H1 (cell line): ENCODE results near the gene RTTN. TPM values are rescaled to one million over a fixed set of nuclear protein-coding genes. Genes with fewer than 3 reads are reported as not detected.

ENCODE experiments used
- CTCF ChIA-PET: fragments of 300-600 bp; sonication (Branson Sonifier 250); formaldehyde crosslinking; loops from one replicate; lab custom pipeline; 2021; ENCODE audit not compliant: partially characterized antibody; lab: Charles Lee
- POLR2A ChIA-PET: fragments of 300-600 bp; sonication (Branson Sonifier 250); formaldehyde crosslinking; loops from one replicate; lab custom pipeline; 2021; ENCODE audit warnings: inconsistent platforms; ENCODE audit not compliant: partially characterized antibody; lab: Charles Lee
- DNase-seq, 2 experiments: peaks; one replicate each; pipeline versions ENCODE4 v3.0.0 to v3.0.0-alpha.2; 2010 to 2022; ENCODE audit warnings: low spot score in 2 of 2, low read depth in 1 of 2, mixed read lengths in 1 of 2
- FAIRE-seq: peaks from 2 replicates; lab custom pipeline; 2011; peaks lifted over from hg19 to GRCh38; lab: Jason Lieb, UNC
- H2AFZ ChIP-seq: 2 replicates; pipeline ENCODE4 v1.8.1; 2012; ENCODE audit warnings: low read length, inconsistent platforms
- H2AK5ac ChIP-seq: 2 replicates; pipeline ENCODE4 v1.6.1; 2013; ENCODE audit warnings: low read depth, low read length
- H2BK120ac ChIP-seq: replicated peaks from 2 replicates; pipeline ENCODE3; 2013; ENCODE audit warnings: low read depth, low read length, inconsistent platforms
- H2BK12ac ChIP-seq: 2 replicates; pipeline ENCODE4 v1.6.1; 2013; ENCODE audit warnings: low read depth, low read length
- H2BK15ac ChIP-seq: 2 replicates; pipeline ENCODE4 v1.6.1; 2013; ENCODE audit warnings: low read length
- H2BK20ac ChIP-seq: 2 replicates; pipeline ENCODE4 v1.6.1; 2013; ENCODE audit warnings: low read length
- H2BK5ac ChIP-seq: 2 replicates; pipeline ENCODE4 v1.6.1; 2013; ENCODE audit warnings: low read depth, low read length
- H3K14ac ChIP-seq: 2 replicates; pipeline ENCODE4 v1.6.1; 2013; ENCODE audit warnings: inconsistent platforms; ENCODE audit not compliant: insufficient read length
- H3K18ac ChIP-seq: 2 replicates; pipeline ENCODE4 v1.6.1; 2013; ENCODE audit warnings: low read length; ENCODE audit errors: extremely low read depth
- H3K23ac ChIP-seq: 2 replicates; pipeline ENCODE4 v1.6.1; 2013; ENCODE audit warnings: inconsistent platforms; ENCODE audit not compliant: insufficient read length
- H3K23me2 ChIP-seq: 2 replicates; pipeline ENCODE4 v1.6.1; 2013; ENCODE audit warnings: low read depth, low read length
- H3K27ac ChIP-seq: 2 replicates; pipeline ENCODE4 v1.6.1; 2011; ENCODE audit warnings: low read depth, low read length, inconsistent platforms
- H3K27me3 ChIP-seq, 4 experiments: replicated peaks in 1 of 4; 1 replicate in 1 of 4; 2 replicates in 3 of 4; pipeline versions ENCODE4 v1.6.1 to v1.8.1; 2011 to 2013; ENCODE audit warnings: low read length in 3 of 4, mild to moderate bottlenecking in 3 of 4, inconsistent platforms in 2 of 4, mixed read lengths in 2 of 4, moderate library complexity in 1 of 4; ENCODE audit not compliant: control insufficient read depth in 3 of 4, insufficient read depth in 3 of 4; ENCODE audit errors: extremely low read depth in 1 of 4
- H3K36me3 ChIP-seq, 4 experiments: 2 replicates each; pipeline versions ENCODE4 v1.6.1 to v1.8.1; 2011 to 2013; ENCODE audit warnings: mild to moderate bottlenecking in 4 of 4, low read length in 3 of 4, moderate library complexity in 2 of 4, control low read depth in 1 of 4, inconsistent platforms in 1 of 4; ENCODE audit not compliant: insufficient read depth in 4 of 4, control insufficient read depth in 2 of 4
- H3K4ac ChIP-seq: replicated peaks from 2 replicates; pipeline ENCODE3; 2013; ENCODE audit warnings: low read length, low read depth, mixed read lengths, inconsistent platforms; ENCODE audit not compliant: insufficient read length
- H3K4me1 ChIP-seq, 4 experiments: replicated peaks in 1 of 4; 1 replicate in 1 of 4; 2 replicates in 3 of 4; pipeline versions ENCODE4 v1.6.1 to v1.8.1; 2011 to 2013; ENCODE audit warnings: low read length in 3 of 4, inconsistent platforms in 2 of 4, mixed read lengths in 1 of 4; ENCODE audit not compliant: insufficient read depth in 4 of 4, control insufficient read depth in 3 of 4
- H3K4me2 ChIP-seq, 2 experiments: 2 replicates each; pipeline versions ENCODE4 v1.6.1 to v1.8.1; 2011 to 2013; ENCODE audit warnings: low read depth in 2 of 2, low read length in 2 of 2, control low read depth in 1 of 2, inconsistent platforms in 1 of 2, mild to moderate bottlenecking in 1 of 2; ENCODE audit not compliant: insufficient read depth in 1 of 2
- H3K4me3 ChIP-seq, 4 experiments: fragments of 200-600, 300-600 bp in 1 of 4; sonication (generic), shearing (Covaris generic), sonication (Bioruptor Twin) in 1 of 4; 2 replicates each; pipeline versions ENCODE4 v1.5.1 to v1.8.1; 2011 to 2016; ENCODE audit warnings: low read length in 4 of 4, low read depth in 3 of 4, control low read depth in 2 of 4, inconsistent platforms in 2 of 4, mild to moderate bottlenecking in 2 of 4, mixed read lengths in 1 of 4, moderate library complexity in 1 of 4; ENCODE audit not compliant: insufficient read depth in 2 of 4; ENCODE audit errors: extremely low read depth in 1 of 4
- H3K56ac ChIP-seq: replicated peaks from 2 replicates; pipeline ENCODE3; 2013; ENCODE audit warnings: low read depth, mild to moderate bottlenecking, mixed read lengths, low read length, inconsistent platforms; ENCODE audit not compliant: insufficient read length
- H3K79me1 ChIP-seq: 2 replicates; pipeline ENCODE4 v1.6.1; 2013; ENCODE audit warnings: low read depth, low read length, control low read depth
- H3K79me2 ChIP-seq, 2 experiments: 2 replicates each; pipeline versions ENCODE4 v1.6.1 to v1.8.1; 2012 to 2013; ENCODE audit warnings: low read length in 2 of 2, mild to moderate bottlenecking in 2 of 2, inconsistent platforms in 1 of 2; ENCODE audit not compliant: insufficient read depth in 2 of 2, control insufficient read depth in 1 of 2
- H3K9ac ChIP-seq, 4 experiments: replicated peaks in 1 of 4; 1 replicate in 1 of 4; 2 replicates in 3 of 4; pipeline versions ENCODE4 v1.6.1 to v1.8.1; 2011 to 2013; ENCODE audit warnings: low read depth in 3 of 4, low read length in 3 of 4, control low read depth in 2 of 4, mild to moderate bottlenecking in 2 of 4, moderate library complexity in 2 of 4, inconsistent platforms in 1 of 4; ENCODE audit errors: extremely low read depth in 1 of 4
- H3K9me3 ChIP-seq, 2 experiments: 2 replicates each; pipeline versions ENCODE4 v1.6.1 to v1.8.1; 2012 to 2013; ENCODE audit warnings: mild to moderate bottlenecking in 2 of 2, moderate library complexity in 2 of 2, control low read depth in 1 of 2, inconsistent platforms in 1 of 2, low read depth in 1 of 2, low read length in 1 of 2, mixed read lengths in 1 of 2; ENCODE audit not compliant: insufficient read depth in 2 of 2
- H4K20me1 ChIP-seq, 2 experiments: replicated peaks in 1 of 2; 2 replicates each; pipeline versions ENCODE3 to v1.8.1; 2011 to 2013; ENCODE audit warnings: inconsistent platforms in 2 of 2, low read length in 2 of 2, mild to moderate bottlenecking in 1 of 2; ENCODE audit not compliant: insufficient read depth in 2 of 2, control insufficient read depth in 1 of 2
- H4K5ac ChIP-seq: 2 replicates; pipeline ENCODE4 v1.6.1; 2013; ENCODE audit warnings: low read length, low read depth, mixed read lengths, inconsistent platforms; ENCODE audit not compliant: insufficient read length
- H4K8ac ChIP-seq: 2 replicates; pipeline ENCODE4 v1.8.0; 2013; ENCODE audit warnings: mild to moderate bottlenecking, moderate library complexity, low read length, inconsistent platforms; ENCODE audit not compliant: insufficient read depth; ENCODE audit errors: extremely low read depth
- H4K91ac ChIP-seq: replicated peaks from 2 replicates; pipeline ENCODE3; 2013; ENCODE audit warnings: low read length, mixed read lengths, inconsistent platforms; ENCODE audit not compliant: insufficient read length
- CBX5 ChIP-seq: fragments of 300-800, 300-1000 bp; sonication (generic); IDR thresholded peaks from 2 replicates; pipeline ENCODE4 v1.7.1; 2016; ENCODE audit warnings: antibody characterized with exemption, low read length, low read depth
- EZH2 ChIP-seq: fragments of 200-600 bp; sonication (generic); IDR thresholded peaks from 2 replicates; pipeline ENCODE4 v1.7.1; 2012; ENCODE audit warnings: low read depth, mild to moderate bottlenecking, moderate library complexity, low read length, inconsistent platforms; ENCODE audit not compliant: severe bottlenecking
- FOSL1 ChIP-seq: IDR thresholded peaks from 2 replicates; pipeline ENCODE4 v1.6.1; 2011; ENCODE audit warnings: mild to moderate bottlenecking, low read depth, low read length, moderate library complexity; ENCODE audit not compliant: insufficient read depth
- KDM1A ChIP-seq: fragments of 200-600, 300-600 bp; sonication (generic); IDR thresholded peaks from 2 replicates; pipeline ENCODE4 v1.7.1; 2016; ENCODE audit warnings: mild to moderate bottlenecking, low read length, borderline replicate concordance
- KDM4A ChIP-seq: IDR thresholded peaks from one replicate; pipeline ENCODE4 v1.7.1; 2012; ENCODE audit warnings: low read depth, mild to moderate bottlenecking, moderate library complexity, low read length, inconsistent platforms; ENCODE audit not compliant: severe bottlenecking
- NRF1 ChIP-seq: IDR thresholded peaks from 2 replicates; pipeline ENCODE4 v1.6.1; 2011; ENCODE audit warnings: mild to moderate bottlenecking, low read depth, low read length, improper control_type of control experiment
- RAD21 ChIP-seq, 2 experiments: IDR thresholded peaks in 1 of 2; conservative IDR thresholded peaks in 1 of 2; 2 replicates each; pipeline ENCODE4 v1.6.1; 2011; ENCODE audit warnings: low read depth in 2 of 2, low read length in 2 of 2, improper control_type of control experiment in 1 of 2, inconsistent platforms in 1 of 2, mild to moderate bottlenecking in 1 of 2, moderate library complexity in 1 of 2
- WGBS, 2 experiments: shearing (Covaris generic) in 1 of 2; methylation state at CpG; one replicate each; pipeline versions ENCODE4 v1.1.6 to v1.1.7; 2013 to 2015; ENCODE audit warnings: low lambda C conversion rate in 2 of 2, mixed read lengths in 2 of 2, inconsistent platforms in 1 of 2, low coverage in 1 of 2, missing lambda C conversion rate in 1 of 2; ENCODE audit not compliant: insufficient replicate concordance in 2 of 2, insufficient coverage in 1 of 2, insufficient read length in 1 of 2; ENCODE audit errors: extremely low coverage in 1 of 2, missing lambda C conversion rate in 1 of 2; 5-methylcytosine and 5-hydroxymethylcytosine counted together
- polyA plus RNA-seq, 7 experiments: library from polyadenylated mRNA; depleted of rRNA in 3 of 7; stranded (reverse) in 5 of 7; unstranded in 2 of 7; fragments of >200 nt in 5 of 7; fragments of 200-250 nt in 2 of 7; gene quantifications; 1 replicate in 5 of 7; 2 replicates in 1 of 7; 4 replicates in 1 of 7; pipeline versions ENCODE4 v1.2.1 to v1.2.3, GENCODE V29; 2011 to 2013; ENCODE audit warnings: missing spikeins in 2 of 7, mixed read lengths in 2 of 7
- total RNA-seq: library from RNA; stranded (reverse); fragmentation: NEBNext Ultra II Directional; extraction: Animal tissue kit (Norgen Biotek cat#: 25700); gene quantifications from 2 replicates; pipeline ENCODE4 v1.2.1, GENCODE V29; 2021
- TF ChIP-seq, protein P1 (sequence below): IDR thresholded peaks from 2 replicates; pipeline ENCODE4 v1.6.1; 2011; ENCODE audit warnings: low read length, improper control_type of control experiment

Gene RTTN
- total and polyA plus RNA-seq, 2 of the 8 experiments (the other 6 are each of a cell fraction or from before 2014, with no cell fraction given) = 9.1 to 21.4 TPM

DNA sequence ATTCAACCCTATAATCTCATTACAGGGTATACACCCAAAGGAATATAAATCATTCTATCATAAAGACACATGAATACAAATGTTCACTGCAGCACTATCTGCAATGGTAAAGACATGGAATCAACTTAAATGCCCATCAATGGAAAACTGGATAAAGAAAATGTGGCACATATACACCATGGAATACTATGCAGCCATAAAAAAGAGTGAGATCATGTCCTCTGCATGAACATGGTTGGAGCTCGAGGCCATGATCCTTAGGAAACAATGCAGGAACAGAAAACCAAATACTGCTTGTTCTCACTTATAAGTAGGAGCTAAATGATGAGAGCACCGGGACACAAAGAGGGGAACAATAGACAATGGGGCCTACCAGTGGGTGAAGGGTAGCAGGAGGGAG lies 169.3 kb downstream of the RTTN start:
- H3K23ac ChIP-seq = no peak overlapping the region
- 77% methylated on average over 2 of the region's 2 CpGs; no CpG with 5 or more reads in 1 of the 2 experiments for WGBS, 2 experiments
- H3K27me3 ChIP-seq = no peaks in the 10 kb centered on the region
- ChIA-PET CTCF (interaction anchor here (1.3 kb wide), 1 partner anchor 9 kb away, joined by 3 read pairs; no protein-coding TSS in a partner anchor), POLR2A (no interaction called here)
- no peak overlapping the region for H3K4me2 ChIP-seq
- no peak overlapping the region for H2AK5ac ChIP-seq
- no peak overlapping the region for H4K91ac ChIP-seq
- H3K9me3 ChIP-seq = no peaks in the 10 kb centered on the region
- TF ChIP-seq KDM1A (no peak), NRF1 (no peak), FOSL1 (no peak), CBX5 (no peak), KDM4A (no peak), EZH2 (no peak), RAD21 (IDR thresholded peaks at IDR 0.05 in 1 of 2, conservative IDR thresholded peaks at IDR 0.05 in 1 of 2; ENCODE audit: low read depth in 2 of 2, low read length in 2 of 2) (no peak)
- TF ChIP-seq, protein P1, sequence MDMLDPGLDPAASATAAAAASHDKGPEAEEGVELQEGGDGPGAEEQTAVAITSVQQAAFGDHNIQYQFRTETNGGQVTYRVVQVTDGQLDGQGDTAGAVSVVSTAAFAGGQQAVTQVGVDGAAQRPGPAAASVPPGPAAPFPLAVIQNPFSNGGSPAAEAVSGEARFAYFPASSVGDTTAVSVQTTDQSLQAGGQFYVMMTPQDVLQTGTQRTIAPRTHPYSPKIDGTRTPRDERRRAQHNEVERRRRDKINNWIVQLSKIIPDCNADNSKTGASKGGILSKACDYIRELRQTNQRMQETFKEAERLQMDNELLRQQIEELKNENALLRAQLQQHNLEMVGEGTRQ = no peak
- FAIRE-seq (no peak), DNase-seq (no peak)
- H3K18ac ChIP-seq = no peak overlapping the region
- peaks cover 0 to 1% of the 10 kb centered on the region in 2 experiments for H4K20me1 ChIP-seq
- H3K56ac ChIP-seq = no peak overlapping the region
- no peaks in the 10 kb centered on the region for H3K4me1 ChIP-seq
- no peak overlapping the region for H2BK12ac ChIP-seq
- H2BK15ac ChIP-seq = no peak overlapping the region
- no peak overlapping the region for H3K4ac ChIP-seq
- no peak overlapping the region for H3K9ac ChIP-seq
- H4K8ac ChIP-seq = no peak overlapping the region
- no peak overlapping the region for H3K14ac ChIP-seq
- no peak overlapping the region for H3K27ac ChIP-seq
- H3K36me3 ChIP-seq = no peaks in the 10 kb centered on the region
- H3K23me2 ChIP-seq = no peaks in the 10 kb centered on the region
- no peaks in the 10 kb centered on the region for H3K79me2 ChIP-seq
- no peak overlapping the region for H3K4me3 ChIP-seq
- no peak overlapping the region for H2BK5ac ChIP-seq
- no peak overlapping the region for H2BK120ac ChIP-seq
- H3K79me1 ChIP-seq = no peaks in the 10 kb centered on the region
- H4K5ac ChIP-seq = no peak overlapping the region
- no peak overlapping the region for H2BK20ac ChIP-seq
- no peak overlapping the region for H2AFZ ChIP-seq
